ENCODE measurements around the gene SMC1B.
A peak's percentile ranks its signal among the peaks of the same experiment; 100 is the strongest.
"Not testable (repeated sequence)": the region's sequence is repeated elsewhere in the genome, so short reads cannot be mapped to it uniquely, and the experiment has no call there.

The SMC1B gene

GRCh38 chr22:45413368-45414211 lies at the start of gene SMC1B, which contains the start of gene RIBC2:
SMC1B (minus strand) TSS chr22:45413599; CDS start chr22:45413567, 32 bp downstream.
RIBC2 (plus strand) TSS chr22:45413693; CDS start chr22:45413887, 194 bp downstream.
- peak; percentile 58 for DNase-seq (ENCODE audit: low read depth)

GRCh38 chr22:45462034-45462655 lies 48.7 kb upstream of the SMC1B start:
- peak; percentile 42 for DNase-seq (ENCODE audit: low read depth)

- DNase-seq (ENCODE audit: low read depth): peak; percentile 91
These were observed 47.1 kb upstream of the SMC1B start for GRCh38 chr22:45460288-45461109.

GRCh38 chr22:45459235-45459634 lies 45.8 kb upstream of the SMC1B start:
- no peak for DNase-seq (ENCODE audit: low read depth)

- DNase-seq (ENCODE audit: low read depth): no peak
These were observed 45.1 kb upstream of the SMC1B start for GRCh38 chr22:45458532-45458931.

- no peak for DNase-seq (ENCODE audit: low read depth)
These were observed 43.4 kb upstream of the SMC1B start for GRCh38 chr22:45456811-45457210.

- DNase-seq (ENCODE audit: low read depth): no peak
These were observed 42.2 kb upstream of the SMC1B start for GRCh38 chr22:45455621-45456020.

GRCh38 chr22:45455212-45455611 lies 41.8 kb upstream of the SMC1B start:
- DNase-seq (ENCODE audit: low read depth): peak; percentile 35

GRCh38 chr22:45454275-45454674 lies 40.9 kb upstream of the SMC1B start:
- DNase-seq (ENCODE audit: low read depth): peak; percentile 96

GRCh38 chr22:45453764-45454163 lies 40.4 kb upstream of the SMC1B start:
- DNase-seq (ENCODE audit: low read depth): peak; percentile 91

- peak; percentile 95 for DNase-seq (ENCODE audit: low read depth)
These were observed 39.4 kb upstream of the SMC1B start for GRCh38 chr22:45452565-45453379.

GRCh38 chr22:45451972-45452371 lies 38.6 kb upstream of the SMC1B start:
- DNase-seq (ENCODE audit: low read depth): no peak

- DNase-seq (ENCODE audit: low read depth): peak; percentile 98
These were observed 37.7 kb upstream of the SMC1B start for GRCh38 chr22:45450921-45451651.

GRCh38 chr22:45450101-45450785 lies 36.8 kb upstream of the SMC1B start:
- no peak for DNase-seq (ENCODE audit: low read depth)

GRCh38 chr22:45449442-45449841 lies 36.0 kb upstream of the SMC1B start:
- not testable (repeated sequence) for DNase-seq (ENCODE audit: low read depth)

GRCh38 chr22:45448431-45448830 lies 35.0 kb upstream of the SMC1B start:
- no peak for DNase-seq (ENCODE audit: low read depth)

- not testable (repeated sequence) for DNase-seq (ENCODE audit: low read depth)
These were observed 34.2 kb upstream of the SMC1B start for GRCh38 chr22:45447596-45447995.

- no peak for DNase-seq (ENCODE audit: low read depth)
These were observed 32.8 kb upstream of the SMC1B start for GRCh38 chr22:45446216-45446615.

- no peak for DNase-seq (ENCODE audit: low read depth)
These were observed 31.8 kb upstream of the SMC1B start for GRCh38 chr22:45445031-45445710.

GRCh38 chr22:45444168-45444567 lies 30.8 kb upstream of the SMC1B start:
- DNase-seq (ENCODE audit: low read depth): no peak
